ENCODE data around the gene HIPK4. TPM values are rescaled to one million over a fixed set of nuclear protein-coding genes. Genes with fewer than 3 reads are reported as not detected.

HIPK4 gene
- total and polyA plus RNA-seq, 9 of the 15 experiments (the other 6 are each of a cell fraction or from before 2014, with no cell fraction given), result 0.06 to 0.09 TPM; not detected in 7

- Histone ChIP-seq H3K9ac (ENCODE audit: insufficient read depth in 1 of 2, low read depth in 2 of 2, low read length in 2 of 2) (peak within 1 kb of the TSS; percentile 87 to 93), H2AFZ (ENCODE audit: low read depth, low read length) (peak within 1 kb of the TSS; percentile 92), H3K4me3 (peak within 1 kb of the TSS; percentile 70), H3K4me1 (replicated peaks in 1 of 2; ENCODE audit: control insufficient read depth in 2 of 2, insufficient read depth in 2 of 2, low read length in 2 of 2) (peaks cover 7 to 9% of the 10 kb centered on the region in 2 experiments; a peak in 3 of 5 replicates), H4K20me1 (replicated peaks; ENCODE audit: control insufficient read depth, insufficient read depth, low read length) (no peaks in the 10 kb centered on the region; the same call in 1 of the 2 replicates), H3K27me3 (ENCODE audit: control insufficient read depth in 2 of 2, insufficient read depth in 2 of 2, low read length in 2 of 2) (no peaks in the 10 kb centered on the region), H3K36me3 (ENCODE audit: control insufficient read depth, insufficient read depth, low read length) (peaks cover 17% of the 10 kb centered on the region; the same call in 2 of the 3 replicates), H3K27ac (ENCODE audit: extremely low read depth, low read depth, low read length) (peak within 1 kb of the TSS; percentile 79), H3K79me2 (ENCODE audit: control insufficient read depth, insufficient read depth, low read length) (peaks cover 40% of the 10 kb centered on the region), H3K9me3 (replicated peaks; ENCODE audit: control insufficient read depth, insufficient read depth, low read depth, low read length) (no peaks in the 10 kb centered on the region), H3K4me2 (ENCODE audit: insufficient read depth, low read length) (peak within 1 kb of the TSS; percentile 99), H3K9me1 (ENCODE audit: control insufficient read depth, insufficient read depth, low read length) (no peaks in the 10 kb centered on the region)
- ChIA-PET CTCF (ENCODE audit: low intra/inter-chr PET ratio) (no interaction called here), POLR2A (interaction anchor here (0.7 to 1.5 kb wide), 7 partner anchors 13 to 94 kb away, joined by 3 to 5 read pairs (median 3); partner anchors contain the start of gene AKT2)
- in situ Hi-C loops (cut with MboI), result no loop called here
- intact Hi-C loops (cut with micrococcal nuclease), result loop anchor here (5.0 kb wide), 1 partner anchor 94 kb away; the partner anchor contains the start of gene SERTAD3
- 1% methylated on average over 45 of the region's 77 CpGs for WGBS (ENCODE audit: insufficient coverage, low coverage, missing lambda C conversion rate)
- no TSS peak for BruUV-seq (replicated peaks)
- DNase-seq (ENCODE audit: extremely low read depth in 1 of 4, low spot score in 3 of 4), result peak; percentile 100
- FAIRE-seq, result peak; percentile 98
- peak; percentile 99 for ATAC-seq
- TF ChIP-seq MBD1 (CRISPR knock-in tag; IDR thresholded peaks at IDR 0.05), result no peak
- TF ChIP-seq MEF2D (tag; conservative IDR thresholded peaks at IDR 0.05; ENCODE audit: low read depth), result no peak
- TF ChIP-seq NCOA6 (IDR thresholded peaks at IDR 0.05), result no peak
- TF ChIP-seq JUND (IDR thresholded peaks at IDR 0.05; ENCODE audit: borderline replicate concordance, low read depth, low read length), result peak; percentile 79
- TF ChIP-seq JUND (tag; IDR thresholded peaks at IDR 0.05; ENCODE audit: borderline replicate concordance, low read depth, low read length), result no peak; the same call in 2 of the 3 replicates
- TF ChIP-seq HES1 (IDR thresholded peaks at IDR 0.05; ENCODE audit: low read depth), result no peak
- 0 out of 2 replicates have a peak, but pooled peaks have one; percentile 23 for TF ChIP-seq MYC (IDR thresholded peaks at IDR 0.05; ENCODE audit: low read depth, low read length)
- TF ChIP-seq MYC (CRISPR knock-in tag; IDR thresholded peaks at IDR 0.05; ENCODE audit: borderline replicate concordance, low read depth), result no peak
- TF ChIP-seq ETV1 (tag; conservative IDR thresholded peaks at IDR 0.05; ENCODE audit: low read depth), result peak; percentile 54; the same call in 1 of the 2 replicates
- TF ChIP-seq AFF4 (CRISPR knock-in tag; IDR thresholded peaks at IDR 0.05), result 0 out of 2 replicates have a peak, but pooled peaks have one; percentile 67
- no peak for TF ChIP-seq CBFB (CRISPR knock-in tag; IDR thresholded peaks at IDR 0.05)
- peak; percentile 72; the same call in 1 of the 2 replicates for TF ChIP-seq LEF1 (IDR thresholded peaks at IDR 0.05)
- peak; percentile 84 for TF ChIP-seq SP2 (IDR thresholded peaks at IDR 0.05; ENCODE audit: extremely low read depth, low read depth, low read length, poor library complexity, severe bottlenecking)
Measured at GRCh38 chr19:40348125-40348913, 41.7 kb downstream of the HIPK4 start, which contains the start of the genes C19orf47 and PLD3. TSS of gene C19orf47 (minus strand) at chr19:40348397. CDS start at chr19:40341857, 6,540 bp downstream. TSS of gene PLD3 (plus strand) at chr19:40348695. CDS start at chr19:40366484, 17,789 bp downstream.

All from K562 (cell line).